Peyer's patch (tissue), 4 donors: Measurements from ENCODE around the gene BCL7C. TPM values are rescaled to one million over a fixed set of nuclear protein-coding genes. Genes with fewer than 3 reads are reported as not detected.
"Not testable (repeated sequence)": the region's sequence is repeated elsewhere in the genome, so short reads cannot be mapped to it uniquely, and the experiment has no call there.

Experiments used
- DNase-seq, 3 donors: peaks; one replicate each; pipeline ENCODE4 v3.0.0-alpha.2; 2017 to 2019
- H3K27ac ChIP-seq, 4 donors: fragments of 200-600 bp; sonication (generic); one replicate each; pipeline ENCODE4 v1.5.1; 2016 to 2019
- H3K27me3 ChIP-seq, 2 donors: fragments of 200-600 bp; sonication (generic); one replicate each; pipeline ENCODE4 v1.5.1; 2019
- H3K36me3 ChIP-seq, 3 donors: fragments of 200-600 bp; sonication (generic); one replicate each; pipeline ENCODE4 v1.5.1; 2016 to 2019
- H3K4me1 ChIP-seq, 4 donors: fragments of 200-600 bp; sonication (generic); one replicate each; pipeline ENCODE4 v1.5.1; 2016 to 2019
- H3K4me3 ChIP-seq, 4 donors: fragments of 200-600 bp; sonication (generic); 1 replicate in 3 of 4; 2 replicates in 1 of 4; pipeline ENCODE4 v1.5.1; 2016 to 2019; ENCODE audit warnings: mild to moderate bottlenecking in 1 of 4
- H3K9me3 ChIP-seq, 4 donors: fragments of 200-600 bp; sonication (generic); one replicate each; pipeline ENCODE4 v1.5.1; 2016 to 2019; ENCODE audit warnings: mild to moderate bottlenecking in 1 of 4
- CTCF ChIP-seq, 6 experiments: fragments of 450-650 bp in 4 of 6; fragments of 200-600 bp in 2 of 6; sonication (generic) in 1 of 6; IDR thresholded peaks; one replicate each; pipeline ENCODE4 v1.5.1; 2017 to 2019; ENCODE audit warnings: antibody characterized with exemption in 6 of 6, mild to moderate bottlenecking in 3 of 6, moderate library complexity in 1 of 6
- POLR2A ChIP-seq, 2 donors: fragments of 450-650 bp; IDR thresholded peaks; one replicate each; pipeline ENCODE4 v1.5.1; 2017; ENCODE audit warnings: antibody characterized with exemption in 2 of 2, mild to moderate bottlenecking in 2 of 2, moderate library complexity in 2 of 2
- total RNA-seq, 4 donors: library from RNA; depleted of rRNA; stranded (reverse); fragments of >200 nt; gene quantifications; one replicate each; pipeline ENCODE4 v1.1.0, GENCODE V29; 2016

BCL7C gene
- total RNA-seq, 4 donors from 2014 or later, result 12.1 to 23.9 (median 17.8) TPM

- Histone ChIP-seq H3K27ac (peak within 1 kb of the TSS; percentile 79 to 98 (median 90)), H3K27me3 (no peaks in the 10 kb centered on the region), H3K4me3 (peak within 1 kb of the TSS; percentile 32 to 59 (median 44)), H3K4me1 (peaks cover 5 to 35% (median 13%) of the 10 kb centered on the region in 4 donors), H3K9me3 (no peaks in the 10 kb centered on the region), H3K36me3 (peaks cover 0 to 4% (median 0%) of the 10 kb centered on the region in 3 donors)
- TF ChIP-seq CTCF (IDR thresholded peaks at IDR 0.05) (no peak), POLR2A (IDR thresholded peaks at IDR 0.05) (no peak)
- DNase-seq, result peak in 2 of 3 donors; percentile 65 to 73
Observed at GRCh38 chr16:30896261-30896888, 2.5 kb upstream of the BCL7C start, which contains the start of gene CTF1. Gene CTF1, plus strand, starts transcription at chr16:30896614. Its CDS starts 30 bp downstream, at chr16:30896644.

GRCh38 chr16:30895627-30896260, 1.9 kb upstream of the BCL7C start:
- TF ChIP-seq CTCF (IDR thresholded peaks at IDR 0.05), result no peak
- no peaks in the 10 kb centered on the region for H3K9me3 ChIP-seq
- H3K4me1 ChIP-seq, result peaks cover 5 to 29% (median 13%) of the 10 kb centered on the region in 4 donors
- H3K27ac ChIP-seq, result peak overlapping the region; percentile 79 to 98 (median 90)
- no peaks in the 10 kb centered on the region for H3K27me3 ChIP-seq
- peak overlapping the region; percentile 32 to 59 (median 44) for H3K4me3 ChIP-seq
- no peak for DNase-seq
- peaks cover 0 to 11% (median 0%) of the 10 kb centered on the region in 3 donors for H3K36me3 ChIP-seq

- no peak for DNase-seq
- H3K4me1 ChIP-seq, result peaks cover 5 to 29% (median 13%) of the 10 kb centered on the region in 4 donors
- no peaks in the 10 kb centered on the region for H3K9me3 ChIP-seq
- no peaks in the 10 kb centered on the region for H3K27me3 ChIP-seq
- H3K27ac ChIP-seq, result peak overlapping the region; percentile 86 to 98 (median 92)
- TF ChIP-seq POLR2A (IDR thresholded peaks at IDR 0.05) (no peak), CTCF (IDR thresholded peaks at IDR 0.05) (no peak)
- H3K4me3 ChIP-seq, result peak overlapping the region; percentile 66 to 93 (median 79)
- H3K36me3 ChIP-seq, result peaks cover 0 to 20% (median 0%) of the 10 kb centered on the region in 3 donors
Observed at GRCh38 chr16:30894540-30895368, 877 bp upstream of the BCL7C start.

GRCh38 chr16:30893417-30893743, 497 bp downstream of the BCL7C start:
- TF ChIP-seq CTCF (IDR thresholded peaks at IDR 0.05), result no peak
- no peak for TF ChIP-seq POLR2A (IDR thresholded peaks at IDR 0.05)
- no peaks in the 10 kb centered on the region for H3K9me3 ChIP-seq
- peaks cover 5 to 29% (median 13%) of the 10 kb centered on the region in 4 donors for H3K4me1 ChIP-seq
- peaks cover 0 to 34% (median 0%) of the 10 kb centered on the region in 3 donors for H3K36me3 ChIP-seq
- peak overlapping the region; percentile 66 to 93 (median 79) for H3K4me3 ChIP-seq
- H3K27ac ChIP-seq, result peak overlapping the region; percentile 81 to 96 (median 86)
- peak in 2 of 3 donors; percentile 38 to 59 for DNase-seq
- no peaks in the 10 kb centered on the region for H3K27me3 ChIP-seq

- Histone ChIP-seq H3K4me3 (peak overlapping the region; percentile 66 to 93 (median 79)), H3K27ac (peak overlapping the region; percentile 81 to 96 (median 86))
Observed at GRCh38 chr16:30892670-30893416, 1.0 kb downstream of the BCL7C start.

GRCh38 chr16:30891043-30891823, 2.6 kb downstream of the BCL7C start:
- not testable (repeated sequence) for DNase-seq, H3K9me3 ChIP-seq, H3K27me3 ChIP-seq, H3K27ac ChIP-seq, H3K4me3 ChIP-seq
- Histone ChIP-seq H3K4me1 (peaks cover 5 to 25% (median 10%) of the 10 kb centered on the region in 4 donors), H3K36me3 (peaks cover 0 to 40% (median 0%) of the 10 kb centered on the region in 3 donors)

More at GRCh38 chr16:30892670-30893416, 1.0 kb downstream of the BCL7C start:
- no peaks in the 10 kb centered on the region for H3K9me3 ChIP-seq
- H3K4me1 ChIP-seq, result peaks cover 5 to 29% (median 13%) of the 10 kb centered on the region in 4 donors
- H3K36me3 ChIP-seq, result peaks cover 0 to 37% (median 0%) of the 10 kb centered on the region in 3 donors
- TF ChIP-seq CTCF (IDR thresholded peaks at IDR 0.05) (no peak), POLR2A (IDR thresholded peaks at IDR 0.05) (no peak)
- no peaks in the 10 kb centered on the region for H3K27me3 ChIP-seq
- no peak for DNase-seq
